Measurements from ENCODE around the gene ERICH3.

DNA sequence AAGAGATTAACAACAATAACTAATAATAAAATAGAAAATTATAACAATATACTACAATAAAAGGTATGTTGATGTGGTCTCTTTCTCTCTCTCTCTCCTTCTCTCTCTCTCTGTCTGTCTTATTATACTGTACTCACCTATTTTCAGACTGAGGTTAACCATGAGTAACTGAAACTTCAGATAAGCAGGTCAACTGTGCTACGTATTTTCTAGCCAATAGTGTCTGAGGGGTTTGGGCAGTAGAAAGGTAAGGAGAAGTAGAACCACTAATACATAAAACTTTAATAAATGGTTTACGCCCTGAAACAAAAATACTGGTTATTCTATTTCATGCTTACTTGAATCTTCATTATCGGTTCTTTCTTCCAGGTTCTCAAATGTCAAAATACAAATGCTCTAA, 90.2 kb downstream of the ERICH3 start:
- no peak for TF ChIP-seq OSR1 (CRISPR knock-in tag; IDR thresholded peaks at IDR 0.05)
- TF ChIP-seq, protein P1, sequence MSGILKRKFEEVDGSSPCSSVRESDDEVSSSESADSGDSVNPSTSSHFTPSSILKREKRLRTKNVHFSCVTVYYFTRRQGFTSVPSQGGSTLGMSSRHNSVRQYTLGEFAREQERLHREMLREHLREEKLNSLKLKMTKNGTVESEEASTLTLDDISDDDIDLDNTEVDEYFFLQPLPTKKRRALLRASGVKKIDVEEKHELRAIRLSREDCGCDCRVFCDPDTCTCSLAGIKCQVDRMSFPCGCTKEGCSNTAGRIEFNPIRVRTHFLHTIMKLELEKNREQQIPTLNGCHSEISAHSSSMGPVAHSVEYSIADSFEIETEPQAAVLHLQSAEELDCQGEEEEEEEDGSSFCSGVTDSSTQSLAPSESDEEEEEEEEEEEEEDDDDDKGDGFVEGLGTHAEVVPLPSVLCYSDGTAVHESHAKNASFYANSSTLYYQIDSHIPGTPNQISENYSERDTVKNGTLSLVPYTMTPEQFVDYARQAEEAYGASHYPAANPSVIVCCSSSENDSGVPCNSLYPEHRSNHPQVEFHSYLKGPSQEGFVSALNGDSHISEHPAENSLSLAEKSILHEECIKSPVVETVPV (CRISPR knock-in tag; IDR thresholded peaks at IDR 0.05): no peak
- TF ChIP-seq, protein P2, sequence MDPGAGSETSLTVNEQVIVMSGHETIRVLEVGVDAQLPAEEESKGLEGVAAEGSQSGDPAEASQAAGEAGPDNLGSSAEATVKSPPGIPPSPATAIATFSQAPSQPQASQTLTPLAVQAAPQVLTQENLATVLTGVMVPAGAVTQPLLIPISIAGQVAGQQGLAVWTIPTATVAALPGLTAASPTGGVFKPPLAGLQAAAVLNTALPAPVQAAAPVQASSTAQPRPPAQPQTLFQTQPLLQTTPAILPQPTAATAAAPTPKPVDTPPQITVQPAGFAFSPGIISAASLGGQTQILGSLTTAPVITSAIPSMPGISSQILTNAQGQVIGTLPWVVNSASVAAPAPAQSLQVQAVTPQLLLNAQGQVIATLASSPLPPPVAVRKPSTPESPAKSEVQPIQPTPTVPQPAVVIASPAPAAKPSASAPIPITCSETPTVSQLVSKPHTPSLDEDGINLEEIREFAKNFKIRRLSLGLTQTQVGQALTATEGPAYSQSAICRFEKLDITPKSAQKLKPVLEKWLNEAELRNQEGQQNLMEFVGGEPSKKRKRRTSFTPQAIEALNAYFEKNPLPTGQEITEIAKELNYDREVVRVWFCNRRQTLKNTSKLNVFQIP (CRISPR knock-in tag; IDR thresholded peaks at IDR 0.05; ENCODE audit: borderline replicate concordance, low read depth): no peak
- no peak for TF ChIP-seq RARB (CRISPR knock-in tag; IDR thresholded peaks at IDR 0.05)
- TF ChIP-seq ZFP3 (CRISPR knock-in tag; IDR thresholded peaks at IDR 0.05): no peak
- no peak for TF ChIP-seq ZC3H10 (CRISPR knock-in tag; IDR thresholded peaks at IDR 0.05)
- no peak for TF ChIP-seq ZNF8 (CRISPR knock-in tag; IDR thresholded peaks at IDR 0.05)
- no peak for TF ChIP-seq PPARA (CRISPR knock-in tag; IDR thresholded peaks at IDR 0.05; ENCODE audit: borderline replicate concordance)
- TF ChIP-seq, protein P3, sequence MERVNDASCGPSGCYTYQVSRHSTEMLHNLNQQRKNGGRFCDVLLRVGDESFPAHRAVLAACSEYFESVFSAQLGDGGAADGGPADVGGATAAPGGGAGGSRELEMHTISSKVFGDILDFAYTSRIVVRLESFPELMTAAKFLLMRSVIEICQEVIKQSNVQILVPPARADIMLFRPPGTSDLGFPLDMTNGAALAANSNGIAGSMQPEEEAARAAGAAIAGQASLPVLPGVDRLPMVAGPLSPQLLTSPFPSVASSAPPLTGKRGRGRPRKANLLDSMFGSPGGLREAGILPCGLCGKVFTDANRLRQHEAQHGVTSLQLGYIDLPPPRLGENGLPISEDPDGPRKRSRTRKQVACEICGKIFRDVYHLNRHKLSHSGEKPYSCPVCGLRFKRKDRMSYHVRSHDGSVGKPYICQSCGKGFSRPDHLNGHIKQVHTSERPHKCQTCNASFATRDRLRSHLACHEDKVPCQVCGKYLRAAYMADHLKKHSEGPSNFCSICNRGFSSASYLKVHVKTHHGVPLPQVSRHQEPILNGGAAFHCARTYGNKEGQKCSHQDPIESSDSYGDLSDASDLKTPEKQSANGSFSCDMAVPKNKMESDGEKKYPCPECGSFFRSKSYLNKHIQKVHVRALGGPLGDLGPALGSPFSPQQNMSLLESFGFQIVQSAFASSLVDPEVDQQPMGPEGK (CRISPR knock-in tag; IDR thresholded peaks at IDR 0.05; ENCODE audit: borderline replicate concordance): no peak
- no peak for TF ChIP-seq SNAI2 (CRISPR knock-in tag; IDR thresholded peaks at IDR 0.05)
